HEK293 (cell line): ENCODE measurements around the gene ERICH6B.

Experiments
- CTCF ChIA-PET: fragments of 350-600 bp; formaldehyde crosslinking; extraction: SDS; loops from one replicate; lab custom pipeline; 2021; ENCODE audit warnings: antibody characterized with exemption; lab: Yijun Ruan, JAX
- POLR2A ChIA-PET: fragments of 300-600 bp; formaldehyde crosslinking; extraction: SDS; loops from one replicate; lab custom pipeline; 2020; ENCODE audit warnings: antibody characterized with exemption, inconsistent platforms; lab: Yijun Ruan, JAX
- H3K27ac ChIP-seq: fragments of 200-500 bp; sonication (Bioruptor generic); 2 replicates; pipeline ENCODE4 v1.5.1; 2014; ENCODE audit warnings: low read depth, low read length, control low read depth, inconsistent platforms; ENCODE audit errors: extremely low read depth
- H3K36me3 ChIP-seq, 2 experiments: fragments of 200-500 bp in 1 of 2; sonication (Bioruptor generic) in 1 of 2; 1 replicate in 1 of 2; 2 replicates in 1 of 2; pipeline ENCODE4 v1.5.1; 2014 to 2017; ENCODE audit warnings: inconsistent platforms in 2 of 2, low read length in 2 of 2; ENCODE audit not compliant: control insufficient read depth in 2 of 2, insufficient read depth in 1 of 2
- H3K4me1 ChIP-seq: fragments of 200-500 bp; sonication (Bioruptor generic); 2 replicates; pipeline ENCODE4 v1.5.1; 2014; ENCODE audit warnings: mild to moderate bottlenecking, low read length, inconsistent platforms; ENCODE audit not compliant: control insufficient read depth, insufficient read depth
- H3K4me3 ChIP-seq: 2 replicates; pipeline ENCODE4 v1.5.1; 2011; ENCODE audit warnings: low read depth, mild to moderate bottlenecking, control low read depth, low read length, moderate library complexity
- H3K9me3 ChIP-seq: fragments of 200-500 bp; sonication (Bioruptor generic); 2 replicates; pipeline ENCODE4 v1.5.1; 2014; ENCODE audit warnings: low read depth, low read length, inconsistent platforms; ENCODE audit not compliant: control insufficient read depth, insufficient read depth
- KLF16 ChIP-seq: fragments of 450-650 bp; formaldehyde crosslinking; IDR thresholded peaks from 2 replicates; pipeline ENCODE4 v1.5.1; 2017; ENCODE audit warnings: missing biosample characterization, missing genetic modification characterization
- SALL2 ChIP-seq: fragments of 450-650 bp; formaldehyde crosslinking; IDR thresholded peaks from 2 replicates; pipeline ENCODE4 v1.5.0; 2017; ENCODE audit warnings: missing biosample characterization, mild to moderate bottlenecking, missing genetic modification characterization, borderline replicate concordance
- SCRT1 ChIP-seq: fragments of 450-650 bp; formaldehyde crosslinking; IDR thresholded peaks from 2 replicates; pipeline ENCODE4 v1.5.1; 2016; ENCODE audit warnings: missing biosample characterization, missing genetic modification characterization, borderline replicate concordance
- SCRT2 ChIP-seq: fragments of 450-650 bp; formaldehyde crosslinking; IDR thresholded peaks from 2 replicates; pipeline ENCODE4 v1.5.1; 2016; ENCODE audit warnings: missing biosample characterization, missing genetic modification characterization
- SP7 ChIP-seq: fragments of 450-650 bp; formaldehyde crosslinking; IDR thresholded peaks from 2 replicates; pipeline ENCODE4 v1.5.1; 2016; ENCODE audit warnings: missing biosample characterization, missing genetic modification characterization
- YY1 ChIP-seq: fragments of 450-650 bp; formaldehyde crosslinking; IDR thresholded peaks from 2 replicates; pipeline ENCODE4 v1.5.1; 2018; ENCODE audit warnings: missing biosample characterization, missing genetic modification characterization
- ZBTB8A ChIP-seq: fragments of 450-650 bp; formaldehyde crosslinking; IDR thresholded peaks from 2 replicates; pipeline ENCODE4 v1.5.1; 2016; ENCODE audit warnings: missing biosample characterization, missing genetic modification characterization
- ZFP3 ChIP-seq: fragments of 450-650 bp; formaldehyde crosslinking; IDR thresholded peaks from 2 replicates; pipeline ENCODE4 v1.5.1; 2016; ENCODE audit warnings: low read depth, missing biosample characterization, missing genetic modification characterization
- ZFP69B ChIP-seq: fragments of 450-650 bp; formaldehyde crosslinking; IDR thresholded peaks from 2 replicates; pipeline ENCODE4 v1.5.1; 2016; ENCODE audit warnings: missing biosample characterization, missing genetic modification characterization
- ZIC2 ChIP-seq: fragments of 450-650 bp; formaldehyde crosslinking; IDR thresholded peaks from 2 replicates; pipeline ENCODE4 v1.5.1; 2016; ENCODE audit warnings: missing biosample characterization, missing genetic modification characterization
- ZNF16 ChIP-seq: fragments of 450-650 bp; formaldehyde crosslinking; IDR thresholded peaks from 2 replicates; pipeline ENCODE4 v1.5.1; 2016; ENCODE audit warnings: low read depth, missing biosample characterization, missing genetic modification characterization
- ZNF19 ChIP-seq: fragments of 450-650 bp; formaldehyde crosslinking; IDR thresholded peaks from 2 replicates; pipeline ENCODE4; 2016; ENCODE audit warnings: missing biosample characterization, missing genetic modification characterization, low read depth
- ZNF292 ChIP-seq: fragments of 450-650 bp; formaldehyde crosslinking; IDR thresholded peaks from 2 replicates; pipeline ENCODE4 v1.5.1; 2016; ENCODE audit warnings: low read depth, missing biosample characterization, missing genetic modification characterization, borderline replicate concordance
- ZNF302 ChIP-seq: fragments of 450-650 bp; formaldehyde crosslinking; IDR thresholded peaks from 2 replicates; pipeline ENCODE4 v1.5.1; 2016; ENCODE audit warnings: missing biosample characterization, missing genetic modification characterization, low read depth
- ZNF391 ChIP-seq: fragments of 450-650 bp; formaldehyde crosslinking; IDR thresholded peaks from 2 replicates; pipeline ENCODE4 v1.5.1; 2016; ENCODE audit warnings: low read depth, missing biosample characterization, missing genetic modification characterization, borderline replicate concordance
- ZNF560 ChIP-seq: fragments of 450-650 bp; formaldehyde crosslinking; IDR thresholded peaks from 2 replicates; pipeline ENCODE4 v1.5.1; 2017; ENCODE audit warnings: missing biosample characterization, missing genetic modification characterization, borderline replicate concordance
- ZNF626 ChIP-seq: fragments of 450-650 bp; sonication (Bioruptor Pico); formaldehyde crosslinking; IDR thresholded peaks from 2 replicates; pipeline ENCODE4 v1.5.1; 2018; ENCODE audit warnings: missing biosample characterization, missing genetic modification characterization, inconsistent platforms
- ZNF677 ChIP-seq: fragments of 450-650 bp; IDR thresholded peaks from 2 replicates; pipeline ENCODE4 v1.5.0; 2018; ENCODE audit warnings: missing biosample characterization, mild to moderate bottlenecking, missing genetic modification characterization, moderate library complexity
- ZNF747 ChIP-seq: fragments of 450-650 bp; formaldehyde crosslinking; IDR thresholded peaks from 2 replicates; pipeline ENCODE4 v1.5.1; 2016; ENCODE audit warnings: missing biosample characterization, missing genetic modification characterization
- ZNF830 ChIP-seq: fragments of 450-650 bp; IDR thresholded peaks from 2 replicates; pipeline ENCODE4 v1.5.0; 2018; ENCODE audit warnings: missing biosample characterization, missing genetic modification characterization, low read depth, mild to moderate bottlenecking, moderate library complexity
- ZSCAN16 ChIP-seq: fragments of 450-650 bp; formaldehyde crosslinking; IDR thresholded peaks from 2 replicates; pipeline ENCODE4 v1.5.1; 2016; ENCODE audit warnings: missing biosample characterization, missing genetic modification characterization
- ZSCAN23 ChIP-seq: fragments of 450-650 bp; formaldehyde crosslinking; IDR thresholded peaks from 2 replicates; pipeline ENCODE4 v1.5.1; 2016; ENCODE audit warnings: missing biosample characterization, missing genetic modification characterization
- TF ChIP-seq, protein P1 (sequence below): sonication (generic); formaldehyde crosslinking; IDR thresholded peaks from 2 replicates; pipeline ENCODE4 v1.8.1; 2022; ENCODE audit warnings: mild to moderate bottlenecking, moderate library complexity, missing genetic modification reagents
- TF ChIP-seq, protein P2 (sequence below): fragments of 450-650 bp; formaldehyde crosslinking; optimal IDR thresholded peaks from 2 replicates; pipeline ENCODE3; 2016; ENCODE audit warnings: missing biosample characterization, mild to moderate bottlenecking, missing genetic modification characterization
- TF ChIP-seq, protein P3 (sequence below): fragments of 450-650 bp; formaldehyde crosslinking; IDR thresholded peaks from 2 replicates; pipeline ENCODE4 v1.5.1; 2016; ENCODE audit warnings: missing biosample characterization, missing genetic modification characterization
- TF ChIP-seq, protein P4 (sequence below): fragments of 450-650 bp; formaldehyde crosslinking; IDR thresholded peaks from 2 replicates; pipeline ENCODE4 v1.5.1; 2017; ENCODE audit warnings: missing biosample characterization, missing genetic modification characterization
- TF ChIP-seq, protein P5 (sequence below): fragments of 450-650 bp; IDR thresholded peaks from 2 replicates; pipeline ENCODE4 v1.5.1; 2018; ENCODE audit warnings: missing biosample characterization, missing genetic modification characterization
- TF ChIP-seq, protein P6 (sequence below): fragments of 450-650 bp; formaldehyde crosslinking; IDR thresholded peaks from 2 replicates; pipeline ENCODE4 v1.5.1; 2017; ENCODE audit warnings: missing biosample characterization, mild to moderate bottlenecking, missing genetic modification characterization, moderate library complexity

The ERICH6B gene

DNA sequence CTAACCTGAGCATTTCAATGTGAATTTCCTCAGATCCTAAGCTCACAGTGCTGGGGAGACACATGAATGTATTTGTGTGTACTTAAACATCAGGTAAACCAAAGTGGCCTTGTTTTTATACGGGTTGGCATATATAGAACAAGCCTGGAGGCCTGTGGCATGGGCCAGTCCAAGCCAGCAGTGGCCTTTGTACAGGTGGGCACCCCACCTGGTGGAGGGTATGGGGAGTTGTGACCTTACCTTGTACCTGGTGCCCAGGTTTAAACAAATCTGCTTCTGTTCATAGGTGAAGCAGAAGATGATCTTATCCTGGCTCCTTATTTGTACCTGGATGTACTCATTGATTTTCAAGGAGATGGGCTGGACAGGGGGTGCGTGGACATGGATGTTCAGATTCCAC, 71.0 kb downstream of the ERICH6B start:
- Histone ChIP-seq H3K4me3 (no peak overlapping the region), H3K36me3 (no peaks in the 10 kb centered on the region), H3K4me1 (no peaks in the 10 kb centered on the region), H3K9me3 (no peaks in the 10 kb centered on the region), H3K27ac (no peak overlapping the region)
- POLR2A ChIA-PET = no interaction called here
- TF ChIP-seq ZBTB8A (tag by site-specific recombination) (no peak), ZNF830 (no peak), ZSCAN23 (tag by site-specific recombination) (no peak), SP7 (tag by site-specific recombination) (no peak), ZNF16 (no peak), KLF16 (no peak), ZIC2 (no peak), ZNF677 (tag by site-specific recombination) (no peak), ZFP69B (no peak), ZNF302 (no peak), SALL2 (no peak), ZNF292 (no peak), ZSCAN16 (tag by site-specific recombination) (no peak), ZNF19 (tag by site-specific recombination) (no peak)
- TF ChIP-seq, protein P1, sequence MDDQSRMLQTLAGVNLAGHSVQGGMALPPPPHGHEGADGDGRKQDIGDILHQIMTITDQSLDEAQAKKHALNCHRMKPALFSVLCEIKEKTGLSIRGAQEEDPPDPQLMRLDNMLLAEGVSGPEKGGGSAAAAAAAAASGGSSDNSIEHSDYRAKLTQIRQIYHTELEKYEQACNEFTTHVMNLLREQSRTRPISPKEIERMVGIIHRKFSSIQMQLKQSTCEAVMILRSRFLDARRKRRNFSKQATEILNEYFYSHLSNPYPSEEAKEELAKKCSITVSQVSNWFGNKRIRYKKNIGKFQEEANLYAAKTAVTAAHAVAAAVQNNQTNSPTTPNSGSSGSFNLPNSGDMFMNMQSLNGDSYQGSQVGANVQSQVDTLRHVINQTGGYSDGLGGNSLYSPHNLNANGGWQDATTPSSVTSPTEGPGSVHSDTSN = no peak
- TF ChIP-seq, protein P2, sequence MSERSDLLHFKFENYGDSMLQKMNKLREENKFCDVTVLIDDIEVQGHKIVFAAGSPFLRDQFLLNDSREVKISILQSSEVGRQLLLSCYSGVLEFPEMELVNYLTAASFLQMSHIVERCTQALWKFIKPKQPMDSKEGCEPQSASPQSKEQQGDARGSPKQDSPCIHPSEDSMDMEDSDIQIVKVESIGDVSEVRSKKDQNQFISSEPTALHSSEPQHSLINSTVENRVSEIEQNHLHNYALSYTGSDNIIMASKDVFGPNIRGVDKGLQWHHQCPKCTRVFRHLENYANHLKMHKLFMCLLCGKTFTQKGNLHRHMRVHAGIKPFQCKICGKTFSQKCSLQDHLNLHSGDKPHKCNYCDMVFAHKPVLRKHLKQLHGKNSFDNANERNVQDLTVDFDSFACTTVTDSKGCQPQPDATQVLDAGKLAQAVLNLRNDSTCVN (tag by site-specific recombination) = no peak
- TF ChIP-seq, protein P3, sequence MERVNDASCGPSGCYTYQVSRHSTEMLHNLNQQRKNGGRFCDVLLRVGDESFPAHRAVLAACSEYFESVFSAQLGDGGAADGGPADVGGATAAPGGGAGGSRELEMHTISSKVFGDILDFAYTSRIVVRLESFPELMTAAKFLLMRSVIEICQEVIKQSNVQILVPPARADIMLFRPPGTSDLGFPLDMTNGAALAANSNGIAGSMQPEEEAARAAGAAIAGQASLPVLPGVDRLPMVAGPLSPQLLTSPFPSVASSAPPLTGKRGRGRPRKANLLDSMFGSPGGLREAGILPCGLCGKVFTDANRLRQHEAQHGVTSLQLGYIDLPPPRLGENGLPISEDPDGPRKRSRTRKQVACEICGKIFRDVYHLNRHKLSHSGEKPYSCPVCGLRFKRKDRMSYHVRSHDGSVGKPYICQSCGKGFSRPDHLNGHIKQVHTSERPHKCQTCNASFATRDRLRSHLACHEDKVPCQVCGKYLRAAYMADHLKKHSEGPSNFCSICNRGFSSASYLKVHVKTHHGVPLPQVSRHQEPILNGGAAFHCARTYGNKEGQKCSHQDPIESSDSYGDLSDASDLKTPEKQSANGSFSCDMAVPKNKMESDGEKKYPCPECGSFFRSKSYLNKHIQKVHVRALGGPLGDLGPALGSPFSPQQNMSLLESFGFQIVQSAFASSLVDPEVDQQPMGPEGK (tag by site-specific recombination) = no peak
- TF ChIP-seq, protein P4, sequence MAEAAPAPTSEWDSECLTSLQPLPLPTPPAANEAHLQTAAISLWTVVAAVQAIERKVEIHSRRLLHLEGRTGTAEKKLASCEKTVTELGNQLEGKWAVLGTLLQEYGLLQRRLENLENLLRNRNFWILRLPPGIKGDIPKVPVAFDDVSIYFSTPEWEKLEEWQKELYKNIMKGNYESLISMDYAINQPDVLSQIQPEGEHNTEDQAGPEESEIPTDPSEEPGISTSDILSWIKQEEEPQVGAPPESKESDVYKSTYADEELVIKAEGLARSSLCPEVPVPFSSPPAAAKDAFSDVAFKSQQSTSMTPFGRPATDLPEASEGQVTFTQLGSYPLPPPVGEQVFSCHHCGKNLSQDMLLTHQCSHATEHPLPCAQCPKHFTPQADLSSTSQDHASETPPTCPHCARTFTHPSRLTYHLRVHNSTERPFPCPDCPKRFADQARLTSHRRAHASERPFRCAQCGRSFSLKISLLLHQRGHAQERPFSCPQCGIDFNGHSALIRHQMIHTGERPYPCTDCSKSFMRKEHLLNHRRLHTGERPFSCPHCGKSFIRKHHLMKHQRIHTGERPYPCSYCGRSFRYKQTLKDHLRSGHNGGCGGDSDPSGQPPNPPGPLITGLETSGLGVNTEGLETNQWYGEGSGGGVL (tag by site-specific recombination) = no peak
- TF ChIP-seq, protein P5, sequence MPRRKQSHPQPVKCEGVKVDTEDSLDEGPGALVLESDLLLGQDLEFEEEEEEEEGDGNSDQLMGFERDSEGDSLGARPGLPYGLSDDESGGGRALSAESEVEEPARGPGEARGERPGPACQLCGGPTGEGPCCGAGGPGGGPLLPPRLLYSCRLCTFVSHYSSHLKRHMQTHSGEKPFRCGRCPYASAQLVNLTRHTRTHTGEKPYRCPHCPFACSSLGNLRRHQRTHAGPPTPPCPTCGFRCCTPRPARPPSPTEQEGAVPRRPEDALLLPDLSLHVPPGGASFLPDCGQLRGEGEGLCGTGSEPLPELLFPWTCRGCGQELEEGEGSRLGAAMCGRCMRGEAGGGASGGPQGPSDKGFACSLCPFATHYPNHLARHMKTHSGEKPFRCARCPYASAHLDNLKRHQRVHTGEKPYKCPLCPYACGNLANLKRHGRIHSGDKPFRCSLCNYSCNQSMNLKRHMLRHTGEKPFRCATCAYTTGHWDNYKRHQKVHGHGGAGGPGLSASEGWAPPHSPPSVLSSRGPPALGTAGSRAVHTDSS = no peak
- CTCF ChIA-PET = no interaction called here

DNA sequence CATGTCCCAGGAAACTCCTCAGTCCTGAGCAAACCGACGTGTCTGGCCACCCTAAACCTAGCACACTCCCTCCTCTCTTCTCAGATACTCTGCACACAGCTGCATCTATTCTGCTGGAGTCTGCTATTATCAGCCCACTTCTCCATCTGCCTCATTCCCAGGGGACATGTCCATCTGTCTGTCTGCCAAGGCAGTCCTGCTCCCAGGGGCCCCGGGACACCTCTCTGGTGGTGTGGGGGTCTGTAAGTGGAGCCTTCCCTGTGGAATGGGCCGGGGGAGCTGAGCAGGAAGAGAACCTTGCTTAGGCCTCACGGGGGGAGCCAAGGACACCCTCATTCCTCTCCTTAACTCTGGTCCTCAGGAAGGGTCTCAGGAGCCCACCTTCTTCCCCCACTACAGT, 72.7 kb downstream of the ERICH6B start:
- POLR2A ChIA-PET = no interaction called here
- CTCF ChIA-PET = no interaction called here
- no peaks in the 10 kb centered on the region for H3K36me3 ChIP-seq

More for the DNA sequence above, 72.7 kb downstream of the ERICH6B start:
- Histone ChIP-seq H3K4me3 (no peak overlapping the region), H3K4me1 (no peaks in the 10 kb centered on the region), H3K27ac (no peak overlapping the region), H3K9me3 (no peaks in the 10 kb centered on the region)
- TF ChIP-seq SCRT1 (tag by site-specific recombination) = no peak
- TF ChIP-seq ZFP3 (tag by site-specific recombination) = no peak
- TF ChIP-seq, protein P6, sequence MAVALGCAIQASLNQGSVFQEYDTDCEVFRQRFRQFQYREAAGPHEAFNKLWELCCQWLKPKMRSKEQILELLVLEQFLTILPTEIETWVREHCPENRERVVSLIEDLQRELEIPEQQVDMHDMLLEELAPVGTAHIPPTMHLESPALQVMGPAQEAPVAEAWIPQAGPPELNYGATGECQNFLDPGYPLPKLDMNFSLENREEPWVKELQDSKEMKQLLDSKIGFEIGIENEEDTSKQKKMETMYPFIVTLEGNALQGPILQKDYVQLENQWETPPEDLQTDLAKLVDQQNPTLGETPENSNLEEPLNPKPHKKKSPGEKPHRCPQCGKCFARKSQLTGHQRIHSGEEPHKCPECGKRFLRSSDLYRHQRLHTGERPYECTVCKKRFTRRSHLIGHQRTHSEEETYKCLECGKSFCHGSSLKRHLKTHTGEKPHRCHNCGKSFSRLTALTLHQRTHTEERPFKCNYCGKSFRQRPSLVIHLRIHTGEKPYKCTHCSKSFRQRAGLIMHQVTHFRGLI (tag by site-specific recombination) = no peak
- no peak for TF ChIP-seq SCRT2 (tag by site-specific recombination)
- TF ChIP-seq ZNF747 = no peak
- TF ChIP-seq ZNF391 = no peak
- TF ChIP-seq ZNF626 (tag by site-specific recombination) = no peak
- TF ChIP-seq YY1 (tag by site-specific recombination) = no peak
- no peak for TF ChIP-seq ZNF560 (tag by site-specific recombination)
